ENCODE data around the gene SEZ6L. TPM values are rescaled to one million over a fixed set of nuclear protein-coding genes. Genes with fewer than 3 reads are reported as not detected.

The SEZ6L gene
- polyA plus RNA-seq, 1 donor (not counting 4 experiments of a cell fraction or from before 2014, with no cell fraction given): not detected

DNA sequence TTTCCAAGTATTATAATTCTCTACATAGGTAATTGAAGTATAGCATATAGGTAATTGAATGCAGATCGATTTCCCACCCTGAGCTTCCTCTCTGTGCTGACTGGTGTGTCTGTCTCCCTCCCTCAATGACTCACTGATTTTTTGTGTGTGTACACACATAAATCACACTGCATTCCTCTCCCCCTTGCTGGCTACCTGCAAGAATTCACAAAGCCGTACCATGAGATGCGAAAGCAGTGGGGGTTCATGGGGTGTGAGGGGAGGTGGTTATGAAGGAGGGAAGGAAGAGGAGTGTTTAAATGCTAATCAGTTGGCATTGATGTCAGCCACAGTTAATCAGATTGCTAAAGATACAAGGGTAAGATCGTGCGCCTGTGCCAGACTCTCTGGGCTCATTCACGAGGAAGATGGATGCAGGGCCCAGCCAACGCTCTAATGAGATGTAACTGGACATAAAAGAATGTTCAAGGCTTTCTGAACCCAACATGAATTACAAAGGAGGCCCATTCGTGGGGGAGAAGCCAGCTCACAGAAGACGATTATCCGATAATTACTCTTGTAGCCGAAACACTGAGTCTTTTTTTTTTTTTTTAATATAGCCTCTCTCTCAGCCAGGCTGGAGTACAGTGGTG is 107.4 kb downstream of the SEZ6L start:
- DNase-seq (ENCODE audit: low read depth, low spot score) (no peak), FAIRE-seq (no peak)
- dilution Hi-C loops (cut with MboI; ENCODE audit: extremely low pct_ligation_motif_present, low sequenced_read_pairs): no loop called here
- H3K9ac ChIP-seq (ENCODE audit: control insufficient read depth, extremely low read depth, insufficient read depth, low read length): no peak overlapping the region
- no peaks in the 10 kb centered on the region for H3K79me2 ChIP-seq (ENCODE audit: control insufficient read depth, insufficient read depth, low read length)
- no peaks in the 10 kb centered on the region for H3K4me1 ChIP-seq (ENCODE audit: control insufficient read depth, extremely low read depth, insufficient read depth, low read length)
- H2AFZ ChIP-seq (ENCODE audit: control insufficient read depth, low read length): no peak overlapping the region
- no peak overlapping the region for H3K4me2 ChIP-seq (ENCODE audit: control insufficient read depth, extremely low read depth, insufficient read depth, low read depth, low read length)
- no peak overlapping the region for H3K4me3 ChIP-seq (ENCODE audit: control insufficient read depth in 2 of 3, extremely low read depth in 1 of 3, insufficient read depth in 2 of 3, low read depth in 1 of 3, low read length in 3 of 3)
- no peaks in the 10 kb centered on the region for H3K36me3 ChIP-seq (ENCODE audit: control insufficient read depth in 2 of 2, extremely low read depth in 1 of 2, insufficient read depth in 2 of 2, low read length in 2 of 2)
- H3K27me3 ChIP-seq (ENCODE audit: control insufficient read depth, extremely low read depth, insufficient read depth, low read length): no peaks in the 10 kb centered on the region
- H3K9me1 ChIP-seq (ENCODE audit: control insufficient read depth, extremely low read depth, insufficient read depth, low read length): no peaks in the 10 kb centered on the region
- TF ChIP-seq EZH2 (IDR thresholded peaks at IDR 0.05; ENCODE audit: low read length) (no peak), CTCF (optimal IDR thresholded peaks at IDR 0.05 in 1 of 3, IDR thresholded peaks at IDR 0.05 in 1 of 3, conservative IDR thresholded peaks at IDR 0.05 in 1 of 3; ENCODE audit: extremely low read depth in 1 of 3, insufficient read depth in 2 of 3, low read length in 3 of 3) (no peak)
- no peaks in the 10 kb centered on the region for H4K20me1 ChIP-seq (ENCODE audit: control insufficient read depth, extremely low read depth, insufficient read depth, low read length)
- H3K27ac ChIP-seq (ENCODE audit: control insufficient read depth, insufficient read depth, low read length): no peak overlapping the region
- H3K9me3 ChIP-seq (ENCODE audit: control insufficient read depth, low read depth, low read length): no peaks in the 10 kb centered on the region

DNA sequence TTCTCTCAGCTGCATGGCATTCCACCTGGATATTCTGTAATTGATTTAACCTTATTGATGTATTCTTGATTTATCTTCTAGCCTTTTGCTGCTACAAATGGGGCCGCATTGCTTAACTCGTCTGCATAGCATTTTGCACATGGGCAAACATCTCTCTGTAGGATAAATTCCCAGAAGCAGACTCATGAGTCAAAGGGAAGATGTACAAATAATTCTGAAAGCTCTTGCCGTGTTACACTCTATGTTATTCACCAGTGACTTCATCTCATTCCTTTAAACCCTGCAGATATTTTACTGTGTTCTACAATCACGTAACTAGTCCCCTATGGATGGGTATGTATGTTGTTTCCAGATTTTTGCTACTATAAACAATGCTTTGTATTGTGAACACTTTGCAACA is 112.7 kb downstream of the SEZ6L start:
- no peaks in the 10 kb centered on the region for H3K27me3 ChIP-seq (ENCODE audit: control insufficient read depth, extremely low read depth, insufficient read depth, low read length)

More for the DNA sequence above, 112.7 kb downstream of the SEZ6L start:
- Histone ChIP-seq H3K36me3 (ENCODE audit: control insufficient read depth in 2 of 2, extremely low read depth in 1 of 2, insufficient read depth in 2 of 2, low read length in 2 of 2) (no peaks in the 10 kb centered on the region), H4K20me1 (ENCODE audit: control insufficient read depth, extremely low read depth, insufficient read depth, low read length) (no peaks in the 10 kb centered on the region), H3K4me3 (ENCODE audit: control insufficient read depth in 2 of 3, extremely low read depth in 1 of 3, insufficient read depth in 2 of 3, low read depth in 1 of 3, low read length in 3 of 3) (no peak overlapping the region), H3K79me2 (ENCODE audit: control insufficient read depth, insufficient read depth, low read length) (no peaks in the 10 kb centered on the region), H3K4me2 (ENCODE audit: control insufficient read depth, extremely low read depth, insufficient read depth, low read depth, low read length) (no peak overlapping the region), H3K9ac (ENCODE audit: control insufficient read depth, extremely low read depth, insufficient read depth, low read length) (no peak overlapping the region), H2AFZ (ENCODE audit: control insufficient read depth, low read length) (no peak overlapping the region), H3K9me1 (ENCODE audit: control insufficient read depth, extremely low read depth, insufficient read depth, low read length) (no peaks in the 10 kb centered on the region), H3K9me3 (ENCODE audit: control insufficient read depth, low read depth, low read length) (no peaks in the 10 kb centered on the region), H3K27ac (ENCODE audit: control insufficient read depth, insufficient read depth, low read length) (no peak overlapping the region), H3K4me1 (ENCODE audit: control insufficient read depth, extremely low read depth, insufficient read depth, low read length) (no peaks in the 10 kb centered on the region)
- dilution Hi-C loops (cut with MboI; ENCODE audit: extremely low pct_ligation_motif_present, low sequenced_read_pairs): no loop called here
- TF ChIP-seq CTCF (optimal IDR thresholded peaks at IDR 0.05 in 1 of 3, IDR thresholded peaks at IDR 0.05 in 1 of 3, conservative IDR thresholded peaks at IDR 0.05 in 1 of 3; ENCODE audit: extremely low read depth in 1 of 3, insufficient read depth in 2 of 3, low read length in 3 of 3) (no peak), EZH2 (IDR thresholded peaks at IDR 0.05; ENCODE audit: low read length) (no peak)
- no peak for DNase-seq (ENCODE audit: low read depth, low spot score)
- no peak for FAIRE-seq
